ENCODE results near the gene MGAT1. TPM values are rescaled to one million over a fixed set of nuclear protein-coding genes. Genes with fewer than 3 reads are reported as not detected.

The MGAT1 gene
- polyA plus RNA-seq, 3 donors, result 97.5 to 180 (median 114) TPM

GRCh38 chr5:180825768-180826525, 23.3 kb upstream of the MGAT1 start:
- WGBS, 3 donors, result 68 to 88% (median 84%) methylated on average over 3 of the region's 3 CpGs
- no peak overlapping the region for H3K27ac ChIP-seq (ENCODE audit: low read depth, low read length)

GRCh38 chr5:180824630-180825476, 22.2 kb upstream of the MGAT1 start:
- H3K27ac ChIP-seq (ENCODE audit: low read depth, low read length), result no peak overlapping the region
- WGBS, 3 donors, result 50 to 69% (median 54%) methylated on average over 10 of the region's 10 CpGs

GRCh38 chr5:180823940-180824629, 21.5 kb upstream of the MGAT1 start:
- 52 to 66% (median 59%) methylated on average over 6 of the region's 6 CpGs for WGBS, 3 donors

GRCh38 chr5:180823346-180823745, 20.7 kb upstream of the MGAT1 start:
- WGBS, 3 donors, result 71 to 89% (median 80%) methylated on average over 7 of the region's 7 CpGs
- no peak overlapping the region for H3K27ac ChIP-seq (ENCODE audit: low read depth, low read length)

More at GRCh38 chr5:180823940-180824629, 21.5 kb upstream of the MGAT1 start:
- no peak overlapping the region for H3K27ac ChIP-seq (ENCODE audit: low read depth, low read length)

- 88 to 93% (median 92%) methylated on average over 4 of the region's 4 CpGs for WGBS, 3 donors
- H3K27ac ChIP-seq (ENCODE audit: low read depth, low read length), result no peak overlapping the region
Observed at GRCh38 chr5:180821538-180821937, 18.9 kb upstream of the MGAT1 start.

- no peak overlapping the region for H3K27ac ChIP-seq (ENCODE audit: low read depth, low read length)
- 33 to 42% (median 37%) methylated on average over 3 of the region's 3 CpGs for WGBS, 3 donors
Observed at GRCh38 chr5:180820788-180821321, 18.2 kb upstream of the MGAT1 start.

GRCh38 chr5:180818677-180819341, 16.2 kb upstream of the MGAT1 start:
- 52 to 82% (median 54%) methylated on average over 6 of the region's 6 CpGs for WGBS, 3 donors
- peak overlapping the region; percentile 54 for H3K27ac ChIP-seq (ENCODE audit: low read depth, low read length)

GRCh38 chr5:180817893-180818674, 15.5 kb upstream of the MGAT1 start:
- WGBS, 3 donors, result 48 to 50% (median 48%) methylated on average over 13 of the region's 13 CpGs
- peak overlapping the region; percentile 54 for H3K27ac ChIP-seq (ENCODE audit: low read depth, low read length)

GRCh38 chr5:180816608-180817534, 14.3 kb upstream of the MGAT1 start:
- WGBS, 3 donors, result 24 to 54% (median 28%) methylated on average over 13 of the region's 13 CpGs
- H3K27ac ChIP-seq (ENCODE audit: low read depth, low read length), result peak overlapping the region; percentile 6

GRCh38 chr5:180815293-180815917, 12.8 kb upstream of the MGAT1 start:
- H3K27ac ChIP-seq (ENCODE audit: low read depth, low read length), result no peak overlapping the region
- 37 to 66% (median 48%) methylated on average over 9 of the region's 9 CpGs for WGBS, 3 donors

- 67 to 76% (median 76%) methylated on average over 5 of the region's 5 CpGs for WGBS, 3 donors
- no peak overlapping the region for H3K27ac ChIP-seq (ENCODE audit: low read depth, low read length)
Observed at GRCh38 chr5:180813420-180813819, 10.8 kb upstream of the MGAT1 start.

- WGBS, 3 donors, result 62 to 67% (median 64%) methylated on average over 10 of the region's 10 CpGs
Observed at GRCh38 chr5:180811623-180812124, 9.1 kb upstream of the MGAT1 start.

GRCh38 chr5:180810959-180811622, 8.5 kb upstream of the MGAT1 start:
- WGBS, 3 donors, result 7 to 8% (median 7%) methylated on average over 29 to 30 of the region's 30 CpGs
- peak overlapping the region; percentile 88 for H3K27ac ChIP-seq (ENCODE audit: low read depth, low read length)

More at GRCh38 chr5:180811623-180812124, 9.1 kb upstream of the MGAT1 start:
- peak overlapping the region; percentile 49 for H3K27ac ChIP-seq (ENCODE audit: low read depth, low read length)

- WGBS, 3 donors, result 0% methylated on average over 53 to 66 of the region's 66 CpGs
- peak overlapping the region; percentile 88 for H3K27ac ChIP-seq (ENCODE audit: low read depth, low read length)
Observed at GRCh38 chr5:180810210-180810958, 7.8 kb upstream of the MGAT1 start.

Measured in adipose tissue (tissue), 3 donors.